Smooth muscle cell (in vitro differentiated cells): Measurements from ENCODE around the gene LPP. TPM values are rescaled to one million over a fixed set of nuclear protein-coding genes. Genes with fewer than 3 reads are reported as not detected.

ENCODE experiments used
- DNase-seq: peaks from one replicate; lab custom pipeline; 2025; ENCODE audit not compliant: unreplicated experiment; lab: John Stamatoyannopoulos, UW
- H2AFZ ChIP-seq: fragments of 200-600 bp; sonication (generic); 2 replicates; pipeline ENCODE4 v1.6.0; 2016; ENCODE audit warnings: antibody characterized with exemption, low read depth, mild to moderate bottlenecking
- H3F3A ChIP-seq: fragments of 200-600 bp; sonication (generic); 2 replicates; pipeline ENCODE4 v1.6.0; 2017; ENCODE audit warnings: antibody characterized with exemption, low read depth
- H3K27ac ChIP-seq: fragments of 200-600 bp; sonication (generic); 2 replicates; pipeline ENCODE4 v1.5.1; 2016; ENCODE audit warnings: low read depth, mild to moderate bottlenecking
- H3K27me3 ChIP-seq: fragments of 200-600 bp; sonication (generic); 2 replicates; pipeline ENCODE4 v1.6.1; 2016; ENCODE audit warnings: low read depth, mild to moderate bottlenecking
- H3K36me3 ChIP-seq: fragments of 200-600 bp; sonication (generic); 2 replicates; pipeline ENCODE4 v1.5.1; 2016; ENCODE audit warnings: low read depth
- H3K4me1 ChIP-seq: fragments of 200-600 bp; sonication (generic); 2 replicates; pipeline ENCODE4 v1.5.1; 2016; ENCODE audit warnings: low read depth
- H3K4me2 ChIP-seq: fragments of 200-600 bp; sonication (generic); 2 replicates; pipeline ENCODE4 v1.6.0; 2016; ENCODE audit warnings: mild to moderate bottlenecking
- H3K4me3 ChIP-seq: fragments of 200-600 bp; sonication (generic); 2 replicates; pipeline ENCODE4 v1.5.1; 2016; ENCODE audit warnings: mild to moderate bottlenecking
- H3K79me2 ChIP-seq: fragments of 200-600 bp; sonication (generic); 2 replicates; pipeline ENCODE4 v1.6.0; 2016; ENCODE audit warnings: low read depth, mild to moderate bottlenecking
- H3K9ac ChIP-seq: fragments of 200-600 bp; sonication (generic); 2 replicates; pipeline ENCODE4 v1.6.0; 2016; ENCODE audit warnings: low read depth
- H3K9me3 ChIP-seq: fragments of 200-600 bp; sonication (generic); replicated peaks from 2 replicates; pipeline ENCODE4 v1.5.1; 2016; ENCODE audit warnings: low read depth
- H4K20me1 ChIP-seq: fragments of 200-600 bp; sonication (generic); 2 replicates; pipeline ENCODE4 v1.6.0; 2016; ENCODE audit warnings: low read depth
- WGBS: methylation state at CpG from one replicate; pipeline ENCODE4 v1.1.7; 2016; ENCODE audit warnings: low lambda C conversion rate; 5-methylcytosine and 5-hydroxymethylcytosine counted together
- polyA plus RNA-seq: library from polyadenylated mRNA; unstranded; fragments of >200 nt; fragmentation: Nextera tagmentation; extraction: Ambion mirVana; gene quantifications from 2 replicates; pipeline ENCODE4 v1.2.1, GENCODE V29; 2016
- total RNA-seq: library from RNA; depleted of rRNA; stranded (reverse); fragments of >200 nt; gene quantifications from 2 replicates; pipeline ENCODE4 v1.2.3, GENCODE V29; 2014
- TF ChIP-seq, protein P1 (sequence below): fragments of 200-600 bp; sonication (generic); IDR thresholded peaks from 2 replicates; pipeline ENCODE4 v1.5.1; 2017; ENCODE audit warnings: borderline replicate concordance, mild to moderate bottlenecking, antibody characterized with exemption; ENCODE audit not compliant: insufficient read depth, poor library complexity, severe bottlenecking

Gene LPP
- total and polyA plus RNA-seq, 2 experiments from 2014 or later: 42.3 to 128 TPM

DNA sequence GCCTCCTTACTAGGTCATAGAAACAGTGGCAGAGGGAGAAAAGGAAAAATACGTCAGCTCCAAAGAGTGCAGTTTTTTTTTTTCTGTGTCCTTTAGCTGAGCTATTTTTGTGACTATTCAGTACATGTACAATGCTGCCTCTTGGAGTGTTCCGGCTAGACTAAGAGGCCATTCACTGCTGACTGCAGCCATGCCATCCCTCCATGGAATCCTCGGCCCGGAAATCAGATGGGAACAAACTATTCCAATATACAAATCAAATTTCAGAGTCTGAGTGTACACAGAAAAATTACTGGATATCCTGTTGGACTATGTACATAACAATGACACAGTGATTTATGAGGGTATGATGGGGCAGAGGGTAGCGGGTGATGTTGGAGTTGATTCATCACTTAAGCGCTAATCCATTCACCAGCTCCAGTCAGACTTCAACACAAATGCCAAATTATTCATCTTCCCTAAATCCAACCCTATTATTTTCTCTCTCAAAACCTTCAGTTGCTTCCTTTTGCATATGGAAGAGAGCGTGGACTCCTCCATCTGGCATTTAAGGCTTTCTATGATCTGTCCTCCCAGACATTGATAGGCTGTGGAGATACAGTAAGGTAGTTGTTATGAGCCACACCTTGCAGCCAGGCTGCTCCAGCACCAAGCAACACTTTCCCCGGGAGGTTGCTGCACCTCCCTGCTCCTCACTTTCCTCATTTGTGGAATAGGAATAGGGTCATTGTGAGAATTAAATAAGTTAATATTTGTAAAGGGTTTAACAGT lies 109.1 kb downstream of the LPP start:
- Histone ChIP-seq H3K4me2 (peak overlapping the region; percentile 67), H3K27ac (peak overlapping the region; percentile 95), H3K9me3 (no peaks in the 10 kb centered on the region), H3K9ac (no peak overlapping the region), H3K36me3 (no peaks in the 10 kb centered on the region), H3K4me1 (peaks cover 44% of the 10 kb centered on the region), H2AFZ (no peak overlapping the region), H3K79me2 (peaks cover 51% of the 10 kb centered on the region), H3F3A (peaks cover 27% of the 10 kb centered on the region), H3K4me3 (no peak overlapping the region), H4K20me1 (peaks cover 53% of the 10 kb centered on the region), H3K27me3 (no peaks in the 10 kb centered on the region)
- 56% methylated on average over 8 of the region's 8 CpGs for WGBS
- DNase-seq: no peak
- TF ChIP-seq, protein P1, sequence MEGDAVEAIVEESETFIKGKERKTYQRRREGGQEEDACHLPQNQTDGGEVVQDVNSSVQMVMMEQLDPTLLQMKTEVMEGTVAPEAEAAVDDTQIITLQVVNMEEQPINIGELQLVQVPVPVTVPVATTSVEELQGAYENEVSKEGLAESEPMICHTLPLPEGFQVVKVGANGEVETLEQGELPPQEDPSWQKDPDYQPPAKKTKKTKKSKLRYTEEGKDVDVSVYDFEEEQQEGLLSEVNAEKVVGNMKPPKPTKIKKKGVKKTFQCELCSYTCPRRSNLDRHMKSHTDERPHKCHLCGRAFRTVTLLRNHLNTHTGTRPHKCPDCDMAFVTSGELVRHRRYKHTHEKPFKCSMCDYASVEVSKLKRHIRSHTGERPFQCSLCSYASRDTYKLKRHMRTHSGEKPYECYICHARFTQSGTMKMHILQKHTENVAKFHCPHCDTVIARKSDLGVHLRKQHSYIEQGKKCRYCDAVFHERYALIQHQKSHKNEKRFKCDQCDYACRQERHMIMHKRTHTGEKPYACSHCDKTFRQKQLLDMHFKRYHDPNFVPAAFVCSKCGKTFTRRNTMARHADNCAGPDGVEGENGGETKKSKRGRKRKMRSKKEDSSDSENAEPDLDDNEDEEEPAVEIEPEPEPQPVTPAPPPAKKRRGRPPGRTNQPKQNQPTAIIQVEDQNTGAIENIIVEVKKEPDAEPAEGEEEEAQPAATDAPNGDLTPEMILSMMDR: no peak

DNA sequence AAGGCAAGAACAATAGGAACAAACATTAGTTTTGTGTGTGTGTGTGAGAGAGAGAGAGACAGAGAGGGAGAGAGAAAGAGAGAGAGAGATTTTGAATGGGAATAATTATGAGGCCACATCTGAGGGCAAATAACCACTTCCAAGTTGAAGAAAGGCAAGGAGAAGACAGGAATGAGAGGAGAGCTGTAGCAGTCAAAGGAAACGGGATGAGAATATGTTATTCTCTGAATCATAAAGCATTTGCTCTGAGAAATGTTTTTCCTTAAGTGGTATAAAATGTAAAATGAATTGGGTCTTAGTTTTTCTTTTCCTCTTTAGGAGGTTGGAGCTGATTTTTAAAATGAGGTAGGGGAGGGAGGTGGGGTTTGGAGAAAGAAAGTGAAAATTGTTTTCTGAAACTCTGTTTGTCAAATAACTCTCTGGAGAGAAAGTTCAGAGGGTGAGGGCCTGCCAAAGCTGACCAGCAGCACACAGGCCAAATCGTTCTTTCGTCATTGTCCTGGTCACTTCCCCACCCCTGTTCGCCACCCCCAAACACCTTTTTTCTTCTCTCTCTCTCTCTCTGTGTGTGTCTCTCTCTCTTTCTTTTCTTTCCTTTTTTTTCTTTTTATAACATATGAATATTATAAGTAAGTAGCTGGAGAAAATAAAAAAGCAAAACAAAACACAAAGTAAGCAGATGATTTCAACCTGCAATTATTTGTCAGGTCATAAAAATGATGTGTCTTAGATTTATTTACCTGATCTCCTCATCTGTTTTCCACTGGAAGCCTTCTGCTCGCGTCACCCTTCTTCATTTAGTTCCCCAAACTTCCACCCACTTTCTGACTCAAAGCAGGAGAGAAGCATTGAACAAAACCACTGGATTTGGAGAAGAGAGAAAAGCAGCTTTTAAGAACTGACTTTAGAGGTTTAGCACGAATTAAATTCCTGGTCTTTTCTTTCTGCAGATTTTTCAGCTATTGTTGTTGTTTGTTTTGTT lies 110.6 kb downstream of the LPP start:
- Histone ChIP-seq H3K9me3 (no peaks in the 10 kb centered on the region), H3K4me1 (peaks cover 56% of the 10 kb centered on the region), H3K36me3 (no peaks in the 10 kb centered on the region), H3K9ac (peak overlapping the region; percentile 58), H3K79me2 (peaks cover 51% of the 10 kb centered on the region), H3K27me3 (no peaks in the 10 kb centered on the region), H3K4me2 (peak overlapping the region; percentile 85), H2AFZ (no peak overlapping the region), H3K27ac (peak overlapping the region; percentile 95), H3K4me3 (no peak overlapping the region), H3F3A (peaks cover 33% of the 10 kb centered on the region), H4K20me1 (peaks cover 38% of the 10 kb centered on the region)
- TF ChIP-seq, protein P1: no peak
- WGBS: 45% methylated on average over 7 of the region's 7 CpGs
- DNase-seq: no peak

DNA sequence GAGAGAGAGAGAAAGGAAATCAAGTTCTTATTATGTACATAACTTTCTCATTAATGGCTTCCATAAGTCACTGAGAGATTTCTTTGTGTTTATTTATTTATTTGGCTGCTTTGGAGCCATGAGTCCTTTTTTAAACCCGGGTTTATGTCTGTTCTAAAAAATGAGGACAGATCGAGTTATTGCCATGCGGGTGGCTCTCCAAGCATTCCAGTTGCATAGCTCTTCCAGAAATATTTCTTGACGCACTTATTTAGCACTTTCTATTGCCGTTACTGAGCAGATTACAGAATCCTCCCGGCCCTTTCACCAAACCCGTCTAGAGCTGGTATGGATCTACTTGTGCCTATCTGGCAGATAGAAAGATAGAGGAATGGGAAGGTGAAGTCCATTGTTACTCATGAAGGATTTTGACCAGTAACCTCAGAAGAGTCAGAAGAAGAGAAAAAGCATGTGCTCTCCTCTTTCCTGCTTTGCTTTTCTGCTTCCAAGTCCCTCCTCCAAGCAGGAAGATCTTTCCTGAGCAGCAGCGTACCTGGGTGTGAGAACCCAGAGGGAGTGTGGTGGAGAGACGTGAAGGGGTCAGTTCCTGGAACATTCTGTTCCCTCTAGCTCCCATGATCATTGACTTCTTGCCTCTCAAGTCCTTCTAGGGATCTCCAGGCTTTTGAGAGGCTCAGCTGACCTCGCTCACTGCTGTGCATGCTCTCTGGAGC lies 112.8 kb downstream of the LPP start:
- peak overlapping the region; percentile 95 for H3K27ac ChIP-seq
- peaks cover 19% of the 10 kb centered on the region for H4K20me1 ChIP-seq
- peaks cover 29% of the 10 kb centered on the region for H3K79me2 ChIP-seq
- H3K4me2 ChIP-seq: peak overlapping the region; percentile 85
- TF ChIP-seq, protein P1: no peak
- no peaks in the 10 kb centered on the region for H3K9me3 ChIP-seq
- H3K4me1 ChIP-seq: peaks cover 78% of the 10 kb centered on the region
- DNase-seq: no peak
- H3K9ac ChIP-seq: peak overlapping the region; percentile 82
- no peaks in the 10 kb centered on the region for H3K27me3 ChIP-seq
- H3K4me3 ChIP-seq: peak overlapping the region; percentile 43
- WGBS: 40% methylated on average over 10 of the region's 10 CpGs
- H2AFZ ChIP-seq: no peak overlapping the region
- peaks cover 49% of the 10 kb centered on the region for H3F3A ChIP-seq
- H3K36me3 ChIP-seq: no peaks in the 10 kb centered on the region
